ENCODE data around the gene CCNY. TPM values are rescaled to one million over a fixed set of nuclear protein-coding genes. Genes with fewer than 3 reads are reported as not detected.
A peak's percentile ranks its signal among the peaks of the same experiment; 100 is the strongest.

Gene CCNY
- total RNA-seq, 1 experiment from 2014 or later: 59.1 TPM

DNA sequence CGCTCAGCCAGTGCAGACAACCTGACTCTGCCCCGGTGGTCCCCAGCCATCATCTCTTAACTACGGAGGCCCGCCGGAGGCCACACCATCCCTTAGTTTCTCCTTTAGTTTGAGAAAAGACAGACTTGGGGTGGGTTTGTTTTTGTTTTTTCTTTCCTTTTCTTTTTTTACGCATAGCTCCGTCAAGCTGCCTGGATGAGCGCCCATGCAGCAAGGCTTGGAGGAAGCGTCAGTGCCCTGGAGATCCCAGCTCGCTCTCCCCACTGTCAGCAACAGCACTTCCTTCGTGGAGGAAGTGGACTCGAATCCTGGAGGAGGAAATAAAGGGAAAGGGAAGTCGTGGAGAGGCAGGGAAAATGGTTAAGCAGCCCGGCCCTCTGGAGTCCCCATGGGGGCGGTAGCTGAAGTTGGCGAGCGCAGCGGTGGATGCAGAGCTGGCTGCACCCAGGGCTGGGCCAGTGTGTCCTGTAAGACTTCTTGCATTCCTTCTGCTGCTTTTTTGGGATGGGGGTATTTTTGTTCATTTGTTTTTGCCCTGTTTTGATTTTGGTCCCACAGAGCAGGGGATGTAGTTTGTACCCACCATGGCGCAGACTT, 232.9 kb downstream of the CCNY start:
- BruUV-seq (replicated peaks): TSS peak; percentile 31
- H3K27ac Mint-ChIP-seq (ENCODE audit: unreplicated experiment): no peak overlapping the region
- no peaks in the 10 kb centered on the region for H3K9me3 Mint-ChIP-seq (ENCODE audit: low read depth, unreplicated experiment)
- H3K4me1 Mint-ChIP-seq (ENCODE audit: low read depth, unreplicated experiment): no peaks in the 10 kb centered on the region
- H3K27me3 Mint-ChIP-seq (ENCODE audit: unreplicated experiment): no peaks in the 10 kb centered on the region
- no peak overlapping the region for H3K4me3 Mint-ChIP-seq (ENCODE audit: low read depth, unreplicated experiment)
- CTCF ChIA-PET: no interaction called here
- DNase-seq: no peak
- TF ChIP-seq, protein P1, sequence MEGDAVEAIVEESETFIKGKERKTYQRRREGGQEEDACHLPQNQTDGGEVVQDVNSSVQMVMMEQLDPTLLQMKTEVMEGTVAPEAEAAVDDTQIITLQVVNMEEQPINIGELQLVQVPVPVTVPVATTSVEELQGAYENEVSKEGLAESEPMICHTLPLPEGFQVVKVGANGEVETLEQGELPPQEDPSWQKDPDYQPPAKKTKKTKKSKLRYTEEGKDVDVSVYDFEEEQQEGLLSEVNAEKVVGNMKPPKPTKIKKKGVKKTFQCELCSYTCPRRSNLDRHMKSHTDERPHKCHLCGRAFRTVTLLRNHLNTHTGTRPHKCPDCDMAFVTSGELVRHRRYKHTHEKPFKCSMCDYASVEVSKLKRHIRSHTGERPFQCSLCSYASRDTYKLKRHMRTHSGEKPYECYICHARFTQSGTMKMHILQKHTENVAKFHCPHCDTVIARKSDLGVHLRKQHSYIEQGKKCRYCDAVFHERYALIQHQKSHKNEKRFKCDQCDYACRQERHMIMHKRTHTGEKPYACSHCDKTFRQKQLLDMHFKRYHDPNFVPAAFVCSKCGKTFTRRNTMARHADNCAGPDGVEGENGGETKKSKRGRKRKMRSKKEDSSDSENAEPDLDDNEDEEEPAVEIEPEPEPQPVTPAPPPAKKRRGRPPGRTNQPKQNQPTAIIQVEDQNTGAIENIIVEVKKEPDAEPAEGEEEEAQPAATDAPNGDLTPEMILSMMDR (IDR thresholded peaks at IDR 0.05; ENCODE audit: unreplicated experiment): no peak
- H3K36me3 Mint-ChIP-seq (ENCODE audit: insufficient read depth, unreplicated experiment): no peaks in the 10 kb centered on the region
- intact Hi-C loops (cut with micrococcal nuclease; ENCODE audit: unreplicated experiment): no loop called here

DNA sequence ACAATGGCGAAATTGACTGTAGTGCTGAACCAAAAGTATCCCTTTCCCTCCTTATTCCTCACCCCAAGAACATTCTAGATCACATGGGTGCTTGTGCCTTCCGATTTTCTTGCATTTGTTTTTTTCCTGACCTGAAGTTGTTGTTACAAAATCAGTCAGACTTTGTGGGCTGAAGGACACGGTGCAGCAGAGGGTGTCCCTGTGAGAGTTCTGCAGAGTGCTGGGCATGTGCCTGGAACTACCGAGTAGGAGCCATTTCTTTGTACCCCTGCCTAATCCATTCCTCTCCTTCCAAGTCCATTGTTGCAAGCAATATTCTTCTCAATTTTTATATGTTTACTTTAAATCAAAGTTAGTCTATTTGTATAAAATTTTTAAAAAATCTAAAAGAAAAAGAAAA, 233.5 kb downstream of the CCNY start:
- DNase-seq: no peak
- H3K36me3 Mint-ChIP-seq (ENCODE audit: insufficient read depth, unreplicated experiment): no peaks in the 10 kb centered on the region
- no peaks in the 10 kb centered on the region for H3K9me3 Mint-ChIP-seq (ENCODE audit: low read depth, unreplicated experiment)
- CTCF ChIA-PET: no interaction called here
- no peaks in the 10 kb centered on the region for H3K27me3 Mint-ChIP-seq (ENCODE audit: unreplicated experiment)
- TF ChIP-seq, protein P1 (IDR thresholded peaks at IDR 0.05; ENCODE audit: unreplicated experiment): no peak
- no peak overlapping the region for H3K27ac Mint-ChIP-seq (ENCODE audit: unreplicated experiment)
- intact Hi-C loops (cut with micrococcal nuclease; ENCODE audit: unreplicated experiment): no loop called here
- H3K4me1 Mint-ChIP-seq (ENCODE audit: low read depth, unreplicated experiment): no peaks in the 10 kb centered on the region
- no TSS peak for BruUV-seq (replicated peaks)
- no peak overlapping the region for H3K4me3 Mint-ChIP-seq (ENCODE audit: low read depth, unreplicated experiment)

DNA sequence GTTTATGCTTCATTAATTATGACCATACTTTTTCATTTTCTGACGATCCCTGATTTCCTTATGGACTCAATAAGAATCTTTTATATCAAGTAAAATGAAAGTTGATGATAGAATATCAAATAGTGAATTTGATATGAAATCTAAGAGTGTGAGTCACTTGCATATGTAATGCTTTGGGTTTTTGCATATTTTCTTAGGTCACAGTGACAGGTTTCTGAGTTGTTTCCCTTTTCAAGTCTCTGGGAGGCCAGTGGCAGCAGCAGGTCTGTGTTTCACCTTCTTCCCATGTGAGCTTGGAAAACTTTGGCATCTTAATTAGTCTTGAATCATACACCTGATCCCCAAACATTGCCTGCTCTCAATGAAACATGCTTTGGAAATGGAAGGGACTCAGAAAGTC, 234.1 kb downstream of the CCNY start:
- CTCF ChIA-PET: no interaction called here
- intact Hi-C loops (cut with micrococcal nuclease; ENCODE audit: unreplicated experiment): no loop called here
- H3K9me3 Mint-ChIP-seq (ENCODE audit: low read depth, unreplicated experiment): no peaks in the 10 kb centered on the region
- no peaks in the 10 kb centered on the region for H3K4me1 Mint-ChIP-seq (ENCODE audit: low read depth, unreplicated experiment)
- no peaks in the 10 kb centered on the region for H3K27me3 Mint-ChIP-seq (ENCODE audit: unreplicated experiment)
- TF ChIP-seq, protein P1 (IDR thresholded peaks at IDR 0.05; ENCODE audit: unreplicated experiment): no peak
- DNase-seq: no peak
- H3K4me3 Mint-ChIP-seq (ENCODE audit: low read depth, unreplicated experiment): no peak overlapping the region
- TSS peak; percentile 42 for BruUV-seq (replicated peaks)
- no peaks in the 10 kb centered on the region for H3K36me3 Mint-ChIP-seq (ENCODE audit: insufficient read depth, unreplicated experiment)
- no peak overlapping the region for H3K27ac Mint-ChIP-seq (ENCODE audit: unreplicated experiment)

DNA sequence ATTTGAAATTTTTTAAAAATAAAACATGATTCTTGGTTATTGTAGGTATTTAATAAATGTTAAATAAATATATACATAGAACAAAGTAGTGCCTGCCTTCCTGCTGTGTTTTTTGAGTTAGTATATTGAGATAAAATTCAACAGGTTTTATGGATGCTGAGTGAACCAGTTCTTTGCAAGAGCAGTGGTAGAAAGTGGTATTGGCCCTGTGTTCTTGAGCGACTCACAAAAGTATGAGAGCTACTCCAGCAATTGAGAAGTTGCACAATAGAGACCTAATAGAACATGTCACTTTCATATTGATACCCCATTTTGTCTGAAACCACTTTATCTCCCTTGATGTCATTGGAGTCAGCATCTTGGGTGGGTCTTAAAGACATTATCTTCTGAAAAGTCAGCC, 236.3 kb downstream of the CCNY start:
- no peak for DNase-seq
- TF ChIP-seq, protein P1 (IDR thresholded peaks at IDR 0.05; ENCODE audit: unreplicated experiment): no peak
- Mint-ChIP-seq H3K36me3 (ENCODE audit: insufficient read depth, unreplicated experiment) (no peaks in the 10 kb centered on the region), H3K4me3 (ENCODE audit: low read depth, unreplicated experiment) (no peak overlapping the region), H3K9me3 (ENCODE audit: low read depth, unreplicated experiment) (no peaks in the 10 kb centered on the region), H3K4me1 (ENCODE audit: low read depth, unreplicated experiment) (no peaks in the 10 kb centered on the region), H3K27ac (ENCODE audit: unreplicated experiment) (no peak overlapping the region), H3K27me3 (ENCODE audit: unreplicated experiment) (no peaks in the 10 kb centered on the region)
- no TSS peak for BruUV-seq (replicated peaks)
- intact Hi-C loops (cut with micrococcal nuclease; ENCODE audit: unreplicated experiment): no loop called here
- CTCF ChIA-PET: no interaction called here

Data from Calu3 (cell line).